ENCODE data around the gene GGNBP2.

GGNBP2 gene

GRCh38 chr17:36524428-36524876 lies 20.3 kb upstream of the GGNBP2 start:
- no peaks in the 10 kb centered on the region for H3K27me3 ChIP-seq (ENCODE audit: control insufficient read depth in 1 of 2, insufficient read depth in 2 of 2, low read length in 2 of 2)
- no peaks in the 10 kb centered on the region for H3K4me1 ChIP-seq (ENCODE audit: insufficient read depth, low read length)
- no peak overlapping the region for H3K4me3 ChIP-seq (ENCODE audit: low read depth in 1 of 2, low read length in 2 of 2)
- H3K9ac ChIP-seq (ENCODE audit: low read length), result no peak overlapping the region
- peaks cover 39% of the 10 kb centered on the region for H3K36me3 ChIP-seq (ENCODE audit: insufficient read depth, low read length)
- no peaks in the 10 kb centered on the region for H3K9me3 ChIP-seq (ENCODE audit: low read length)
- no peak overlapping the region for H3K27ac ChIP-seq (ENCODE audit: low read depth, low read length)

GRCh38 chr17:36525113-36525512 lies 19.6 kb upstream of the GGNBP2 start:
- Histone ChIP-seq H3K9me3 (ENCODE audit: low read length) (no peaks in the 10 kb centered on the region), H3K4me1 (ENCODE audit: insufficient read depth, low read length) (no peaks in the 10 kb centered on the region), H3K36me3 (ENCODE audit: insufficient read depth, low read length) (peaks cover 39% of the 10 kb centered on the region), H3K27me3 (ENCODE audit: control insufficient read depth in 1 of 2, insufficient read depth in 2 of 2, low read length in 2 of 2) (no peaks in the 10 kb centered on the region), H3K9ac (ENCODE audit: low read length) (no peak overlapping the region), H3K4me3 (ENCODE audit: low read depth in 1 of 2, low read length in 2 of 2) (no peak overlapping the region), H3K27ac (ENCODE audit: low read depth, low read length) (no peak overlapping the region)

GRCh38 chr17:36525888-36526287 lies 18.8 kb upstream of the GGNBP2 start:
- no peaks in the 10 kb centered on the region for H3K27me3 ChIP-seq (ENCODE audit: control insufficient read depth in 1 of 2, insufficient read depth in 2 of 2, low read length in 2 of 2)
- no peaks in the 10 kb centered on the region for H3K9me3 ChIP-seq (ENCODE audit: low read length)
- H3K4me1 ChIP-seq (ENCODE audit: insufficient read depth, low read length), result no peaks in the 10 kb centered on the region
- peaks cover 39% of the 10 kb centered on the region for H3K36me3 ChIP-seq (ENCODE audit: insufficient read depth, low read length)
- H3K9ac ChIP-seq (ENCODE audit: low read length), result no peak overlapping the region
- H3K27ac ChIP-seq (ENCODE audit: low read depth, low read length), result no peak overlapping the region
- no peak overlapping the region for H3K4me3 ChIP-seq (ENCODE audit: low read depth in 1 of 2, low read length in 2 of 2)

- Histone ChIP-seq H3K27me3 (ENCODE audit: control insufficient read depth in 1 of 2, insufficient read depth in 2 of 2, low read length in 2 of 2) (no peaks in the 10 kb centered on the region), H3K9me3 (ENCODE audit: low read length) (no peaks in the 10 kb centered on the region), H3K36me3 (ENCODE audit: insufficient read depth, low read length) (peaks cover 41% of the 10 kb centered on the region), H3K4me3 (ENCODE audit: low read depth in 1 of 2, low read length in 2 of 2) (no peak overlapping the region), H3K4me1 (ENCODE audit: insufficient read depth, low read length) (no peaks in the 10 kb centered on the region), H3K27ac (ENCODE audit: low read depth, low read length) (no peak overlapping the region), H3K9ac (ENCODE audit: low read length) (no peak overlapping the region)
Observed at GRCh38 chr17:36527621-36528250, 17.0 kb upstream of the GGNBP2 start.

- no peak overlapping the region for H3K27ac ChIP-seq (ENCODE audit: low read depth, low read length)
- no peak overlapping the region for H3K9ac ChIP-seq (ENCODE audit: low read length)
- H3K36me3 ChIP-seq (ENCODE audit: insufficient read depth, low read length), result peaks cover 40% of the 10 kb centered on the region
- H3K27me3 ChIP-seq (ENCODE audit: control insufficient read depth in 1 of 2, insufficient read depth in 2 of 2, low read length in 2 of 2), result no peaks in the 10 kb centered on the region
- H3K4me1 ChIP-seq (ENCODE audit: insufficient read depth, low read length), result peaks cover 6% of the 10 kb centered on the region
- H3K9me3 ChIP-seq (ENCODE audit: low read length), result no peaks in the 10 kb centered on the region
- H3K4me3 ChIP-seq (ENCODE audit: low read depth in 1 of 2, low read length in 2 of 2), result no peak overlapping the region
Observed at GRCh38 chr17:36529121-36529520, 15.6 kb upstream of the GGNBP2 start.

GRCh38 chr17:36532435-36532975 lies 12.2 kb upstream of the GGNBP2 start:
- H3K27ac ChIP-seq (ENCODE audit: low read depth, low read length), result no peak overlapping the region
- H3K9ac ChIP-seq (ENCODE audit: low read length), result no peak overlapping the region
- H3K4me1 ChIP-seq (ENCODE audit: insufficient read depth, low read length), result peaks cover 14% of the 10 kb centered on the region
- H3K27me3 ChIP-seq (ENCODE audit: control insufficient read depth in 1 of 2, insufficient read depth in 2 of 2, low read length in 2 of 2), result no peaks in the 10 kb centered on the region
- H3K4me3 ChIP-seq (ENCODE audit: low read depth in 1 of 2, low read length in 2 of 2), result no peak overlapping the region
- H3K9me3 ChIP-seq (ENCODE audit: low read length), result no peaks in the 10 kb centered on the region
- peaks cover 15% of the 10 kb centered on the region for H3K36me3 ChIP-seq (ENCODE audit: insufficient read depth, low read length)

- Histone ChIP-seq H3K27me3 (ENCODE audit: control insufficient read depth in 1 of 2, insufficient read depth in 2 of 2, low read length in 2 of 2) (no peaks in the 10 kb centered on the region), H3K27ac (ENCODE audit: low read depth, low read length) (peak overlapping the region; percentile 99), H3K4me1 (ENCODE audit: insufficient read depth, low read length) (peaks cover 14% of the 10 kb centered on the region), H3K9me3 (ENCODE audit: low read length) (no peaks in the 10 kb centered on the region), H3K36me3 (ENCODE audit: insufficient read depth, low read length) (peaks cover 12% of the 10 kb centered on the region), H3K9ac (ENCODE audit: low read length) (peak overlapping the region; percentile 87), H3K4me3 (ENCODE audit: low read depth in 1 of 2, low read length in 2 of 2) (peak overlapping the region; percentile 88)
Observed at GRCh38 chr17:36533935-36534839, 10.5 kb upstream of the GGNBP2 start.

- peaks cover 12% of the 10 kb centered on the region for H3K36me3 ChIP-seq (ENCODE audit: insufficient read depth, low read length)
Observed at GRCh38 chr17:36534840-36535668, 9.7 kb upstream of the GGNBP2 start, which contains the start of the genes MYO19 and PIGW. MYO19 (minus strand) TSS chr17:36534868; CDS start chr17:36532538, 2,330 bp downstream. PIGW (plus strand) TSS chr17:36534987; CDS start chr17:36537102, 2,115 bp downstream.

GRCh38 chr17:36535669-36536081 lies 9.0 kb upstream of the GGNBP2 start:
- Histone ChIP-seq H3K27me3 (ENCODE audit: control insufficient read depth in 1 of 2, insufficient read depth in 2 of 2, low read length in 2 of 2) (no peaks in the 10 kb centered on the region), H3K27ac (ENCODE audit: low read depth, low read length) (peak overlapping the region; percentile 99), H3K4me1 (ENCODE audit: insufficient read depth, low read length) (peaks cover 14% of the 10 kb centered on the region), H3K9ac (ENCODE audit: low read length) (no peak overlapping the region), H3K36me3 (ENCODE audit: insufficient read depth, low read length) (peaks cover 12% of the 10 kb centered on the region), H3K4me3 (ENCODE audit: low read depth in 1 of 2, low read length in 2 of 2) (peak overlapping the region; percentile 88), H3K9me3 (ENCODE audit: low read length) (no peaks in the 10 kb centered on the region)

More at GRCh38 chr17:36534840-36535668, 9.7 kb upstream of the GGNBP2 start, which contains the start of the genes MYO19 and PIGW:
- peak within 1 kb of the TSS; percentile 87 for H3K9ac ChIP-seq (ENCODE audit: low read length)
- H3K4me3 ChIP-seq (ENCODE audit: low read depth in 1 of 2, low read length in 2 of 2), result peak within 1 kb of the TSS; percentile 88
- H3K27ac ChIP-seq (ENCODE audit: low read depth, low read length), result peak within 1 kb of the TSS; percentile 99
- peaks cover 14% of the 10 kb centered on the region for H3K4me1 ChIP-seq (ENCODE audit: insufficient read depth, low read length)
- no peaks in the 10 kb centered on the region for H3K9me3 ChIP-seq (ENCODE audit: low read length)
- no peaks in the 10 kb centered on the region for H3K27me3 ChIP-seq (ENCODE audit: control insufficient read depth in 1 of 2, insufficient read depth in 2 of 2, low read length in 2 of 2)

GRCh38 chr17:36540696-36541095 lies 4.0 kb upstream of the GGNBP2 start:
- no peak overlapping the region for H3K27ac ChIP-seq (ENCODE audit: low read depth, low read length)
- no peak overlapping the region for H3K4me3 ChIP-seq (ENCODE audit: low read depth in 1 of 2, low read length in 2 of 2)
- peaks cover 14% of the 10 kb centered on the region for H3K4me1 ChIP-seq (ENCODE audit: insufficient read depth, low read length)
- no peak overlapping the region for H3K9ac ChIP-seq (ENCODE audit: low read length)
- no peaks in the 10 kb centered on the region for H3K27me3 ChIP-seq (ENCODE audit: control insufficient read depth in 1 of 2, insufficient read depth in 2 of 2, low read length in 2 of 2)
- H3K9me3 ChIP-seq (ENCODE audit: low read length), result no peaks in the 10 kb centered on the region
- peaks cover 4% of the 10 kb centered on the region for H3K36me3 ChIP-seq (ENCODE audit: insufficient read depth, low read length)
